Astrocyte of the cerebellum (primary cell): ENCODE measurements around the gene DNAH2.
"Not testable (repeated sequence)": the region's sequence is repeated elsewhere in the genome, so short reads cannot be mapped to it uniquely, and the experiment has no call there.

ENCODE experiments used
- DNase-seq: peaks from one replicate; pipeline ENCODE4 v3.0.0-alpha.2; 2011; ENCODE audit warnings: low read depth
- H3K4me3 ChIP-seq: 2 replicates; pipeline ENCODE4 v1.5.1; 2011; ENCODE audit warnings: mild to moderate bottlenecking, low read depth, low read length, moderate library complexity
- CTCF ChIP-seq: IDR thresholded peaks from 2 replicates; pipeline ENCODE4 v1.5.1; 2012; ENCODE audit warnings: low read length, low read depth, moderate library complexity, mild to moderate bottlenecking; ENCODE audit errors: missing control alignments
- in situ Hi-C: cut with HindIII; loops from 2 replicates; pipeline ENCODE4 v1.10.0; 2017; ENCODE audit warnings: low sequenced_read_pairs

DNAH2 gene

GRCh38 chr17:7794075-7794663, 76.6 kb downstream of the DNAH2 start:
- DNase-seq: no peak
- H3K4me3 ChIP-seq: no peak overlapping the region
- TF ChIP-seq CTCF: no peak
- in situ Hi-C loops: no loop called here

GRCh38 chr17:7797976-7798375, 80.4 kb downstream of the DNAH2 start:
- no peak for TF ChIP-seq CTCF
- DNase-seq: no peak
- H3K4me3 ChIP-seq: no peak overlapping the region
- in situ Hi-C loops: no loop called here

- no peak for DNase-seq
- in situ Hi-C loops: no loop called here
- H3K4me3 ChIP-seq: no peak overlapping the region
- TF ChIP-seq CTCF: no peak
These were observed 81.3 kb downstream of the DNAH2 start for GRCh38 chr17:7798839-7799238.

DNA sequence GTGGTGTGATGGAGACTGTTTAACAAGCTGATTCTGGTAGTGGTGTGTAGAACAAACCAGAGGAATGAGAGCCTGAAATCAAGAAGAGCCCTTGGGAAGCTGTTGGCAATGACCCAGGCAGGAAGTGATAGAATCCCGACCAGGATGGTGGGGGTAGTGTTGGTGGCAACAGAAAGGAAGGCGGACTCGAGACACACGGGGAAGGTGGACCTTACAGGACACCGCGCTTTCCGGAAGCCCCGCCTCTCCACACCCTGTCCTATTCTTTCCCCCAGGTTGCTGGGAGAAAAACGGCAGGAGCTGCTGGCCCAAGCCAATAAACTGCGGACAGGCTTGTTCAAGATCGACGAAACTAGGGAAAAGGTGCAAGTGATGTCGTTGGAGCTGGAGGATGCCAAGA, 86.4 kb downstream of the DNAH2 start:
- no peak for DNase-seq
- in situ Hi-C loops: no loop called here
- TF ChIP-seq CTCF: no peak
- no peak overlapping the region for H3K4me3 ChIP-seq

GRCh38 chr17:7806587-7806986, 89.0 kb downstream of the DNAH2 start:
- DNase-seq: no peak
- H3K4me3 ChIP-seq: no peak overlapping the region
- no peak for TF ChIP-seq CTCF
- in situ Hi-C loops: no loop called here

GRCh38 chr17:7807206-7807605, 89.7 kb downstream of the DNAH2 start:
- DNase-seq: no peak
- H3K4me3 ChIP-seq: no peak overlapping the region
- TF ChIP-seq CTCF: no peak
- in situ Hi-C loops: no loop called here

GRCh38 chr17:7809086-7809790, 91.7 kb downstream of the DNAH2 start:
- TF ChIP-seq CTCF: no peak
- DNase-seq: no peak
- in situ Hi-C loops: no loop called here
- H3K4me3 ChIP-seq: no peak overlapping the region

- H3K4me3 ChIP-seq, DNase-seq, in situ Hi-C loops: not testable (repeated sequence)
These were observed 92.3 kb downstream of the DNAH2 start for GRCh38 chr17:7809791-7810343.
